IPS-18c (cell line): ENCODE results near the gene MAP6D1.

Experiments
- H3K4me3 ChIP-seq: 2 replicates; pipeline ENCODE4 v1.7.0; 2013; ENCODE audit warnings: low read depth, mild to moderate bottlenecking, low read length, moderate library complexity; ENCODE audit not compliant: insufficient read depth
- H3K9me3 ChIP-seq: one replicate; pipeline ENCODE4 v1.6.1; 2013; ENCODE audit warnings: mild to moderate bottlenecking, low read length, moderate library complexity; ENCODE audit not compliant: control insufficient read depth, insufficient read depth

Gene MAP6D1

DNA sequence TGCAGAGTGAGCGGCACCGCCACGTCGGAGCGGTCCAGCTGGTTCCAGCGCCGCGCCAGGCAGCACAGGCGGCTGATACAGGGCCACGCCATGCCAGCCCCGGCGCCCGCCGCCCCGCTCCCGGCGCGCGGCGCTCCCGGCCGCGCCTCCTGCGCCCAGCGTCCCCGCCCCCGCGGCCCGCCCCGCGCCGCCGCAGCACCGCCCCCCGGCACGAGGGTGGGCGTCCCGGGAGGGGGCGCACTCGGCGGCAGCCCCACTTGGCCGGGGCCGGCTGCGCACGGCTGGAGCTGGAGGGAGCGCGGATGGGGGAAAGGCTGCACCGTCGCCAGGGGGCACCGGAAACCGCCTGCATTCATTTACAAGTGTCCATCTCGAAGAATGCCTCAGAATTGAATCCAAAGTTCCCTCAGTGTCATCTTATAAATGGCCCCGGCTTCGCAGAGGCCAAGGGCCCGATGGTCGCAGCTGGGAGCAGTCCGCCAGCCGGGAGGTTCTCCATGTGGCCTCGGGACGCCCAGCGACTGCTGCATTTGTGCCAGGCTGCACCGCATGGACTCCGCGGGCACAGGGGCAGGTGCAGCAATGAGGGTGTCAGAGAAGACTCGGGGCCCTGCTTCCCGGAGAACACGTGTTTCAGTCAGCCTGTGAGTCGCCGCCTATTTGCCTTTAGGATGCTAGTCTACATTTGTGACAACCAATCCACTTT lies at the start of gene MAP6D1:
Gene MAP6D1, minus strand, starts transcription at position 122 of the 706 bp plus-strand sequence. Its CDS starts 30 bp downstream, at position 92.
- Histone ChIP-seq H3K4me3 (peak within 1 kb of the TSS; percentile 75), H3K9me3 (peaks cover 2% of the 10 kb centered on the region)

DNA sequence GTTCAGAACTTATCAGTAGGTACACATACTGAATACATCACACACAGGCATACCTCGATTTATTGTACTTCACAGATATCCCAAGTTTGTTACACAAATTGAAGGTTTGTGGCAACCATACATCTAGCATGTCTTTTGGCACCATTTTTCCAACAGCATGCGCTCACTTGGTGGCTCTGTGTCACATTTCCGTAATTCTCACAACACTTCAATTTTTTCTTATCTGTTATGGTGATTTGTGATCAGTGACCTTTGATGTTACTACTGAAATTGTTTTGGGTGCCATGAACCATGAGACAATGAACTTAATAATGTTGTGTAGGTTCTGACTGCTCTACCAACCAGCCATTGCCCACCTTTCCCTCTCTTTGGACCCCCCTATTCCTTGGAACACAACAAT lies 48.5 kb upstream of the MAP6D1 start:
- Histone ChIP-seq H3K9me3 (no peaks in the 10 kb centered on the region), H3K4me3 (no peak overlapping the region)

GRCh38 chr3:183871541-183871940 lies 46.2 kb upstream of the MAP6D1 start:
- H3K9me3 ChIP-seq = peaks cover 2% of the 10 kb centered on the region

DNA sequence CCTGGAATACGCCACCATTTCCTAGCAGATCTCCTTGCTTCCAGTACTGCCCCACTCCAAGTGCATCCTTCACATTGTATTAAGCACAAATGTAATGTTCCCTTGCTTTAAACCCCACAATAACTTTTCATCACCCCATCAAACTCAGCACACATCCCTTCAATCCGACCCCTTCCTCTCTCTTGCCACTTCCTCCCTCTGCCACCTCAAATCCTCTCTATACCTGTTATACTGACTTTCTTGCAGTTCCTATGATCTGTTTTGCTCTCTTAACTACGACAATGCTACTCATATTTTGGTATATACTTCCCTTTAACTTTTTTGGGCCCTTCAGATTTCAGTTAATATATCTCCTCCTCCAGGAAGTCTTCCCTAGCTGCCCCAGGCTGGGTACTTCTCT lies 45.2 kb upstream of the MAP6D1 start:
- Histone ChIP-seq H3K4me3 (no peak overlapping the region), H3K9me3 (peaks cover 2% of the 10 kb centered on the region)

More at GRCh38 chr3:183871541-183871940, 46.2 kb upstream of the MAP6D1 start:
- no peak overlapping the region for H3K4me3 ChIP-seq

DNA sequence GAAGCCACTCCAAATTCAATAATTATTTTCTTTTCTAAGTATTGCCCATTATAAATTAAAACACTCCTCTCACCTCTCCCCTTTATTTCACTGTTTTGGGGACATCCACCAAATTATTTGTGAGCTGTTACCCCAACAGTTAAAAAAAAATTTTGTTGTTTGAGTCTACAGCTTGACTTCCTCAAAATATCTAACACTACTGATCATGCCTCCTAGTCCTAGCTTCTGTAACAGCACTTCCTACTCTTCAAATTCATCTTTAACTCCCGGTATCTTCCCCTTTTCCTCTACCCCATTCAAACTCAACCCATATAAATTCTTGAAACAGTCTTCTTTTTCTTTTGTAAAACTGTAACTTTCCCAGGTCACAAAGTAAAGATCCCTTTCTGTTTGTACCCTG lies 43.4 kb upstream of the MAP6D1 start:
- H3K4me3 ChIP-seq = no peak overlapping the region
- H3K9me3 ChIP-seq = peaks cover 2% of the 10 kb centered on the region

GRCh38 chr3:183862610-183863009 lies 37.2 kb upstream of the MAP6D1 start:
- Histone ChIP-seq H3K9me3 (peaks cover 2% of the 10 kb centered on the region), H3K4me3 (no peak overlapping the region)

DNA sequence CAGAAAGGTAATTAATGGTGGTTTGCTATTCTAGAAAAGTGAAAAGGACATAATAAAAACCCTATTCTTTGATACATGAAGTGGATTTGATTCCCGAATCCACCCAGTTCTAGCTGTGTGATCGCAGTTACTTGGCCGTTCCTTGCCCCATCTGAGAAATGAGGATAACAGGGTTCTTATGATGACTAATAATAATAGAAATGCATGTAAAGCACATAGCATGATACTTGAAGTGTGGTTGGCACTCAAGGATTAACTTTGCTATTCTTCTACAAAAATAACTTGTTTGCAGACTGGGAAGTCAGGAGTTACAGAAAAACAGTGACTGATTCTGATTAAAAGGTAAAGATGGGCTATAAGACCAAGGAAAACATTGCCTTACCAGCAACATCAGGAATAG lies 32.5 kb upstream of the MAP6D1 start:
- no peaks in the 10 kb centered on the region for H3K9me3 ChIP-seq
- H3K4me3 ChIP-seq = no peak overlapping the region

DNA sequence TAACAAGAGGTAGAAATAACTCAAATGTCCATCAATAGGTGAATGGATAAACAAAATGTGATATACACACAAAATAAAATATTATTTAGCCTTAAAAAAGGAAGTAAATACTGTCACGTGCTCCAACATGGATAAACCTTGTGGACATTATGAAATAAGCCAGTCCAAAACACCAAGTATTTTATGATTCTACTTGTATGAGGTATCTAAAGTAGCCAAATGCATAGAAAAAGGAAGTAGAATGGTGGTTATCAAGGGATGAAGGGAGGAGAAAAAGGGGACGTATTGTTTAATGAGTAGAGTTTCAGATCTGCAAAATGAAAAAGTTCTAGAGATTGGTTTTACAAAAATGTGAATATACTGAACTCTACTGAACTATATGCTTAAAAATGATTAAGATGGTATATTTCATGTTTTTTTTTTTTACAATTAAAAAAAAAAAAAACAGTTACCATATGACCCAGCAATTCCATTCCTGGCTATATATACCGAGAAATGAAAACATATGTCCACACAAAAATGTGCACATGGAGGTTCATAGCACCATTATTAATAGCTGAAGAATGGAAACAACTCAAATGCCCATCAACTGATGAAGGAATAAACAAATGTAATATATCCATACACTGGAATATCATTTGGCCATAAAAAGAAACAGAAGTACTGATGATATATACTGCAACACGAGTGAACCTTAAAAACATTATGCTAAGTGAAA lies 29.1 kb upstream of the MAP6D1 start:
- Histone ChIP-seq H3K4me3 (no peak overlapping the region), H3K9me3 (no peaks in the 10 kb centered on the region)

- Histone ChIP-seq H3K4me3 (no peak overlapping the region), H3K9me3 (no peaks in the 10 kb centered on the region)
Observed at GRCh38 chr3:183845608-183846288, 20.4 kb upstream of the MAP6D1 start.

GRCh38 chr3:183845090-183845489 lies 19.7 kb upstream of the MAP6D1 start:
- Histone ChIP-seq H3K9me3 (no peaks in the 10 kb centered on the region), H3K4me3 (no peak overlapping the region)

DNA sequence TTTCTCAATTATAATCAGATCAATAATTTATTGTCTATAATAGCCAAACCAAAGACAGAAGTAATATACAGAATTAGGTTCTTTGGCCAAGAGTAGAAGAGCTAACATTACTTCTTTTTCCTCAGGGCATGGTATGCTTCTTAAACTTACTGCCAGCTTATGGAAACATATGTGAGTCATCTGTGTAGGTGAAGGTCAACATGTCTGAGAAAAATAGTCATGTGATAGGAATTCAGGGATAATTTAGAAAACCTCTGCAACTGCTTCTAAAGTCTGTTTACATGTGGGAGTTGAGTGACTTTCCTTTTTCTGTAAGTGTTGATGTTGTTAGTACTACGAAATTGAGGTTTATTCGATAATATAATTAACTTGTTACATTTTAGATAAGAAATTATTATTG lies 19.2 kb upstream of the MAP6D1 start:
- no peaks in the 10 kb centered on the region for H3K9me3 ChIP-seq
- no peak overlapping the region for H3K4me3 ChIP-seq

DNA sequence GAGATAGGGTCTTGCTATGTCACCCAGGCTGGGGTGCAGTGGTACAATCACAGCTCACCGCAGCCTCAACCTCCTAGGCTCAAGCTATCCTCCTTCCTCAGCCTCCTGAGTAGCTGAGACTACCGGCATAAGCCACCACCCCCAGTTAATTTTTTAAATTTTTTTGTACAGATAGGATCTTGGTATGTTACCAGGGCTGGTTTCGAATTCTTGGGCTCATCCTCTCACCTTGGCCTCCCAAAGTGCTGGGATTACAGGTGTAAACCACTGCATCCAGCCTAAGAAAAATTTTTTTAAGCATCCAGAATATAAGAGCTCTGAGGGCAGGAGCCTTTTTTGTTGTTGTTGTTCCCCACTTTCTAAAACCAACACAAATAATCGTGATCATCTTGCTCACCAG lies 14.4 kb upstream of the MAP6D1 start:
- no peak overlapping the region for H3K4me3 ChIP-seq
- H3K9me3 ChIP-seq = peaks cover 2% of the 10 kb centered on the region

DNA sequence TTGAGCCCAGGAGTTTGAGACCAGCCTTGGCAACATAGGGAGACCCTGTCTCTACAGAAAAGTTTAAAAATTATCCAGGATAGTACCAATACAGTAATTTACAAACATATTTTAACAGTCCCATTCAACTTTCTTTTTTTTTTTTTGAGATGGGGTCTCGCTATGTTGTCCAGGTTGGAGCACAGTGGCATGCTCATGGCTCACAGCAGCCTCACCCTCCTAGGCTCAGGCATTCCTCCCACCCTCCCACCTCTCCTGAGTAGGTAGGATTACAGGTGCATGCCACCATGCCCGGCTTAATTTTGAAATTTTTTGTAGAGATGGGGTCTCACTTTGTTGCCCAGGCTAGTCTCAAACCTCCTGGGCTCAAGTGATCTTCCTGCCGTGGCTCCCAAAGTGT lies 12.5 kb upstream of the MAP6D1 start:
- Histone ChIP-seq H3K4me3 (no peak overlapping the region), H3K9me3 (peaks cover 2% of the 10 kb centered on the region)

- H3K4me3 ChIP-seq = no peak overlapping the region
- H3K9me3 ChIP-seq = peaks cover 2% of the 10 kb centered on the region
Observed at GRCh38 chr3:183837390-183837789, 12.0 kb upstream of the MAP6D1 start.

- Histone ChIP-seq H3K4me3 (no peak overlapping the region), H3K9me3 (peaks cover 2% of the 10 kb centered on the region)
Observed at GRCh38 chr3:183833516-183833915, 8.1 kb upstream of the MAP6D1 start.

DNA sequence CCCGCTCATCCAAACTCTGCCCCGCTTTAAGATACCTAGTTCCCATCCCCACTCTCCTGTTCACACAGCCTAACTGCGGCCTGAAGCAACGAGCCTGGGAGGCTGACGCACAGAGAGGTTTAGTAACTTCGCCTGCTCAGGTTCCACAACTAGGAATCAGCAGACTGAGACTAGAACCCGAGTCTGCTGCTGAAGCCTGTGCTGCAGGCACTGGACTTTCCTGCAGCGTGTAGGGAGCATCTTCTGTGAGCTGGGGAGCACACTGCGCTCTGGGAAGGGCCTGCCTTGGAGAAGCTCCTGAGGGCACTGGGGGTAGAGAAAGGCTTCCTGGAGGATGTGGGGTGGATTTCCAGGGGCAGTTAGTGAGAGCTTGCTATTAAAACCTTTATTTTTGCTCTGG lies 4.8 kb upstream of the MAP6D1 start:
- H3K4me3 ChIP-seq = no peak overlapping the region
- peaks cover 2% of the 10 kb centered on the region for H3K9me3 ChIP-seq

DNA sequence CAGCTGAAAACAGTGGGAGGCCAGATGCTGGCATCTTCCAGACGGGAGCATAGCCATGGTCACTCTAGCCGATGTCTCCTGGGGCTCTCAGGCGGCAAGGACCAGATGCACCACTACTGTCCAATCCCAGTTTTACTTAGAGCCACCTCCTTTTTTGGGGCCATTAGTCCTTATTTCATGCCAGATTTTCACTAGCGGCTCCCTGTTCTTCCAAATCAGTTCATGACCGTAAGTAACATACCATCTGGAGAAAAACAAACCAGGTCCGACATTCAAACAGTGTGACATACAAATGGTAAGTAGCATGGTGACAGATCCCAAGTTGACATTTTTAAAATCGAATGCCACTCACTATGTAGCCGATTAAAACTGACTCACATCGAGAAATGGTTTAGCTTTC lies 4.1 kb upstream of the MAP6D1 start:
- Histone ChIP-seq H3K4me3 (no peak overlapping the region), H3K9me3 (peaks cover 2% of the 10 kb centered on the region)

DNA sequence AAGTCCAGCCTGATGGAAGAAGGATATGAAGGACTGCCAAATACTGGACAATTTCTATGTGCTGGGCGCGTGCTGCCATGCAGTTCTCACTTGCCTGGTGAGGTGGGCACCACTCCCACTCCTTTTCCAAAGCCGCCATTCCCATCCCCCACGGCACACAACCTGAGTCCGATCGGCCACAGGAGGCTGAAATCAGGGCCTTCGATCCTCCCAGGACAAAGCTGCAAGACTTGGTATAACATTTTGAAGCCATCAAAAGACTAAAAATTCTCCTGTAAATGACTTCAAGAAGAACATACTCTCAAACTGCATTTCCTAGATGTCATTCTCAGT lies 3.1 kb upstream of the MAP6D1 start:
- peaks cover 2% of the 10 kb centered on the region for H3K9me3 ChIP-seq

More for the DNA sequence above, 3.1 kb upstream of the MAP6D1 start:
- no peak overlapping the region for H3K4me3 ChIP-seq
